ENCODE measurements around the gene RSRC1.
A peak's percentile ranks its signal among the peaks of the same experiment; 100 is the strongest.
"Not testable (repeated sequence)": the region's sequence is repeated elsewhere in the genome, so short reads cannot be mapped to it uniquely, and the experiment has no call there.

RSRC1 gene

DNA sequence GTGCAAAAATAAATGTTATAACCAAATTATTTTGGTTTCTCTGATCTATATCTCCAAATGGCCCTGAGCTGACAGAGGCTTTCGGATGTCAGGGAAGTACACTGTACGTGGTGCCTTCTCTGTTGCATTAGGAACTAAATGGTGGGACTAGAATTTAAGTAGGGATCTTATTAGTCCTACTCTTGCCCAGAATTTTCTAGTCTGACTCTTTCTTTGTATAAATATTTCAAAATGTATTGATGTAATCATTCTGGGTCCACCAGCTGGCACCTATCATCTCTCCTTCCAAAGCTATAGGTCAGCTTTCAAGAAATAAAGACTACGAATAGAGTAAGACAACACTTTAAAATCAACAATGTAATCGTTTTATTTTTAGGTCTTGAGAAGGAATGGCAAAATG, 438.8 kb downstream of the RSRC1 start (continued):
- TF ChIP-seq, protein P1, sequence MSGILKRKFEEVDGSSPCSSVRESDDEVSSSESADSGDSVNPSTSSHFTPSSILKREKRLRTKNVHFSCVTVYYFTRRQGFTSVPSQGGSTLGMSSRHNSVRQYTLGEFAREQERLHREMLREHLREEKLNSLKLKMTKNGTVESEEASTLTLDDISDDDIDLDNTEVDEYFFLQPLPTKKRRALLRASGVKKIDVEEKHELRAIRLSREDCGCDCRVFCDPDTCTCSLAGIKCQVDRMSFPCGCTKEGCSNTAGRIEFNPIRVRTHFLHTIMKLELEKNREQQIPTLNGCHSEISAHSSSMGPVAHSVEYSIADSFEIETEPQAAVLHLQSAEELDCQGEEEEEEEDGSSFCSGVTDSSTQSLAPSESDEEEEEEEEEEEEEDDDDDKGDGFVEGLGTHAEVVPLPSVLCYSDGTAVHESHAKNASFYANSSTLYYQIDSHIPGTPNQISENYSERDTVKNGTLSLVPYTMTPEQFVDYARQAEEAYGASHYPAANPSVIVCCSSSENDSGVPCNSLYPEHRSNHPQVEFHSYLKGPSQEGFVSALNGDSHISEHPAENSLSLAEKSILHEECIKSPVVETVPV (CRISPR knock-in tag; IDR thresholded peaks at IDR 0.05) = no peak
- no peak for TF ChIP-seq ESRRG (CRISPR knock-in tag; IDR thresholded peaks at IDR 0.05)
- no peak for TF ChIP-seq ARNTL (CRISPR knock-in tag; IDR thresholded peaks at IDR 0.05; ENCODE audit: borderline replicate concordance, low read depth)
- no peak for TF ChIP-seq ZNF8 (CRISPR knock-in tag; IDR thresholded peaks at IDR 0.05)
- TF ChIP-seq ZNF70 (CRISPR knock-in tag; IDR thresholded peaks at IDR 0.05) = no peak
- no peak for TF ChIP-seq TOX (CRISPR knock-in tag; IDR thresholded peaks at IDR 0.05; ENCODE audit: borderline replicate concordance)

DNA sequence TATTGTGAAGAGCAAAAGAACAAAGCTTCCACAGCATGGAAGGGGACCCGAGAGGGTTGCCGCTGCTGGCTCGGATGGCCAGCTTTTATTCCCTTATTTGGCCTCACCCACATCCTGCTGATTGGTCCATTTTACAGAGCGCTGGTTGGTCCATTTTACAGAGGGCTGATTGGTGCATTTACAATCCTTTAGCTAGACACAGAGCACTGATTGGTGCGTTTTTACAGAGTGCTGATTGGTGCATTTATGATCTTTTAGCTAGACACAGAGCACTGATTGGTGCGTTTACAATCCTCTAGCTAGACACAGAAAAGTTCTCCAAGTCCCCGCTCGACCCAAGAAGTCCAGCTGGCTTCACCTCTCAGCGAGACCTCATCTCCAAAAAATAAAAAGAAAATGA, 440.0 kb downstream of the RSRC1 start:
- ATAC-seq = not testable (repeated sequence)

DNA sequence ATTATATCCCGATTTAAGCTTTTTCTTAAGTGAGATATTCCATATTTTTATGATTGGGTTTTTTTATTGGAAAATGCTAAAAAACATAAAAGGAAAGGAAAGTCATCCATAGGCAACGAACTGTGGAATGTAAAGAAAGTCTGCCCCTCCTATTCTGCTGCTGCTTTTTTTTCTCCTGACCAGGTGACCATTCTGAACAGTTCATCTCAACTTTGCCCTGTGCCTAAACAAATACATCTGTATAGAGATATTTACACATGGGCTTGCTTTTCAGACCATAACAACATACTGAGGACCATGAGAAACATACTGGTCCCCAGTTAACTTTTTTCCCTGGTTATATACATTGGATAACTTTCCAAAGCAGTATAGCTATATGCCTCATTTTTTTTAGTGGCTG, 442.2 kb downstream of the RSRC1 start:
- TF ChIP-seq TCF4 (CRISPR knock-in tag; IDR thresholded peaks at IDR 0.05; ENCODE audit: borderline replicate concordance) = no peak
- no peak for TF ChIP-seq ZNF8 (CRISPR knock-in tag; IDR thresholded peaks at IDR 0.05)
- no peak for TF ChIP-seq PPARA (CRISPR knock-in tag; IDR thresholded peaks at IDR 0.05; ENCODE audit: borderline replicate concordance)
- ATAC-seq = no peak

DNA sequence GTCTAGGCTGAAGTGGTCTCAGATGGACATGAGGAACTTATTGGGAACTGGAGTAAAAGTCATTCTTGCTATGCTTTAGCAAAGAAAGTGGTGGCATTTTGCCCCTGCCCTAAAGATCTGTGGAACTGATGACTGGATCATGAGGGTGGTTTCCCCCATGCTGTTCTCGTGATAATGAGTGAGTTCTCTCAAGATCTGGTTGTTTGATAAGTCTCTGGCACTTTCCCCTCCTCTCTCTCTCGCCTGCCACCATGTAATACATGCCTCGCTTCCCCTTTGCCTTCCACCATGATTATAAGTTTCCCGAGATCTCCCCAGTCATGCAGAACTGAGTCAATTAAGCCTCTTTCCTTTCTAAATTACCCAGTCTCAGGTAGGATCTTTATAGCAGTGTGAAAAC, 449.6 kb downstream of the RSRC1 start:
- no peak for ATAC-seq
- TF ChIP-seq, protein P2, sequence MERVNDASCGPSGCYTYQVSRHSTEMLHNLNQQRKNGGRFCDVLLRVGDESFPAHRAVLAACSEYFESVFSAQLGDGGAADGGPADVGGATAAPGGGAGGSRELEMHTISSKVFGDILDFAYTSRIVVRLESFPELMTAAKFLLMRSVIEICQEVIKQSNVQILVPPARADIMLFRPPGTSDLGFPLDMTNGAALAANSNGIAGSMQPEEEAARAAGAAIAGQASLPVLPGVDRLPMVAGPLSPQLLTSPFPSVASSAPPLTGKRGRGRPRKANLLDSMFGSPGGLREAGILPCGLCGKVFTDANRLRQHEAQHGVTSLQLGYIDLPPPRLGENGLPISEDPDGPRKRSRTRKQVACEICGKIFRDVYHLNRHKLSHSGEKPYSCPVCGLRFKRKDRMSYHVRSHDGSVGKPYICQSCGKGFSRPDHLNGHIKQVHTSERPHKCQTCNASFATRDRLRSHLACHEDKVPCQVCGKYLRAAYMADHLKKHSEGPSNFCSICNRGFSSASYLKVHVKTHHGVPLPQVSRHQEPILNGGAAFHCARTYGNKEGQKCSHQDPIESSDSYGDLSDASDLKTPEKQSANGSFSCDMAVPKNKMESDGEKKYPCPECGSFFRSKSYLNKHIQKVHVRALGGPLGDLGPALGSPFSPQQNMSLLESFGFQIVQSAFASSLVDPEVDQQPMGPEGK (CRISPR knock-in tag; IDR thresholded peaks at IDR 0.05; ENCODE audit: borderline replicate concordance) = no peak
- TF ChIP-seq OSR1 (CRISPR knock-in tag; IDR thresholded peaks at IDR 0.05) (no peak), ZC3H10 (CRISPR knock-in tag; IDR thresholded peaks at IDR 0.05) (no peak), CSDC2 (CRISPR knock-in tag; IDR thresholded peaks at IDR 0.05) (no peak), GLIS3 (CRISPR knock-in tag; IDR thresholded peaks at IDR 0.05) (no peak), TCF4 (CRISPR knock-in tag; IDR thresholded peaks at IDR 0.05; ENCODE audit: borderline replicate concordance) (no peak), SNAI2 (CRISPR knock-in tag; IDR thresholded peaks at IDR 0.05) (no peak), RARB (CRISPR knock-in tag; IDR thresholded peaks at IDR 0.05) (no peak), ZFP30 (CRISPR knock-in tag; IDR thresholded peaks at IDR 0.05) (no peak), PPARA (CRISPR knock-in tag; IDR thresholded peaks at IDR 0.05; ENCODE audit: borderline replicate concordance) (no peak), ZNF70 (CRISPR knock-in tag; IDR thresholded peaks at IDR 0.05) (no peak), ESRRG (CRISPR knock-in tag; IDR thresholded peaks at IDR 0.05) (no peak)
- TF ChIP-seq, protein P3, sequence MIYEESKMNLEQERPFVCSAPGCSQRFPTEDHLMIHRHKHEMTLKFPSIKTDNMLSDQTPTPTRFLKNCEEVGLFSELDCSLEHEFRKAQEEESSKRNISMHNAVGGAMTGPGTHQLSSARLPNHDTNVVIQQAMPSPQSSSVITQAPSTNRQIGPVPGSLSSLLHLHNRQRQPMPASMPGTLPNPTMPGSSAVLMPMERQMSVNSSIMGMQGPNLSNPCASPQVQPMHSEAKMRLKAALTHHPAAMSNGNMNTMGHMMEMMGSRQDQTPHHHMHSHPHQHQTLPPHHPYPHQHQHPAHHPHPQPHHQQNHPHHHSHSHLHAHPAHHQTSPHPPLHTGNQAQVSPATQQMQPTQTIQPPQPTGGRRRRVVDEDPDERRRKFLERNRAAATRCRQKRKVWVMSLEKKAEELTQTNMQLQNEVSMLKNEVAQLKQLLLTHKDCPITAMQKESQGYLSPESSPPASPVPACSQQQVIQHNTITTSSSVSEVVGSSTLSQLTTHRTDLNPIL (CRISPR knock-in tag; IDR thresholded peaks at IDR 0.05; ENCODE audit: low read depth) = no peak
- TF ChIP-seq, protein P1 (CRISPR knock-in tag; IDR thresholded peaks at IDR 0.05) = no peak
- TF ChIP-seq, protein P4, sequence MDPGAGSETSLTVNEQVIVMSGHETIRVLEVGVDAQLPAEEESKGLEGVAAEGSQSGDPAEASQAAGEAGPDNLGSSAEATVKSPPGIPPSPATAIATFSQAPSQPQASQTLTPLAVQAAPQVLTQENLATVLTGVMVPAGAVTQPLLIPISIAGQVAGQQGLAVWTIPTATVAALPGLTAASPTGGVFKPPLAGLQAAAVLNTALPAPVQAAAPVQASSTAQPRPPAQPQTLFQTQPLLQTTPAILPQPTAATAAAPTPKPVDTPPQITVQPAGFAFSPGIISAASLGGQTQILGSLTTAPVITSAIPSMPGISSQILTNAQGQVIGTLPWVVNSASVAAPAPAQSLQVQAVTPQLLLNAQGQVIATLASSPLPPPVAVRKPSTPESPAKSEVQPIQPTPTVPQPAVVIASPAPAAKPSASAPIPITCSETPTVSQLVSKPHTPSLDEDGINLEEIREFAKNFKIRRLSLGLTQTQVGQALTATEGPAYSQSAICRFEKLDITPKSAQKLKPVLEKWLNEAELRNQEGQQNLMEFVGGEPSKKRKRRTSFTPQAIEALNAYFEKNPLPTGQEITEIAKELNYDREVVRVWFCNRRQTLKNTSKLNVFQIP (CRISPR knock-in tag; IDR thresholded peaks at IDR 0.05; ENCODE audit: borderline replicate concordance, low read depth) = no peak

DNA sequence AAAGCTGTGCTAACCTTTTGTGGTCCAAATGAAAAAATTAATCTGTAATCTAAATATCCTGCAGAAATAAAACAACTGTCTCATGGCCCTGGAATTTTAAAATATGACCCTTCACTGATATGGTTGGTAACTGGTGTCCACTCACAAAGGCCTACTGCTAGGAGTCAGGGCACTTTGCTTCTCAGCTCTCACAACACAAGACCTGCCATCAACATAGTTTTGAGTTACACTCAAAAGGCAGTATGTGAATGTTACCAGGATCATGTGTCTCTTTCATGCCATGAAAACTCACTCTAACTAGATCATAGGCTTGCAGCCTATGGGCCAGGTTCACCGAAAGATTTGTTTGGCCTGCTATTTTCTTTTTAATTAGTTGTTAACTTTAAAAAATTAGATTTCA, 451.1 kb downstream of the RSRC1 start:
- no peak for ATAC-seq
- TF ChIP-seq RARB (CRISPR knock-in tag; IDR thresholded peaks at IDR 0.05) (no peak), CSDC2 (CRISPR knock-in tag; IDR thresholded peaks at IDR 0.05) (no peak), ISL1 (CRISPR knock-in tag; IDR thresholded peaks at IDR 0.05) (peak; percentile 24; the same call in 1 of the 2 replicates), ARNTL (CRISPR knock-in tag; IDR thresholded peaks at IDR 0.05; ENCODE audit: borderline replicate concordance, low read depth) (no peak)
- TF ChIP-seq, protein P4 (CRISPR knock-in tag; IDR thresholded peaks at IDR 0.05; ENCODE audit: borderline replicate concordance, low read depth) = no peak

Measured in SK-N-SH treated with all-trans-retinoic acid at 6 μM for 48 hours (cell line).